Activated B cell treated with CpG ODN at 0.5 μM for 24 hours (primary cell): ENCODE data around the gene ROMO1. TPM values are rescaled to one million over a fixed set of nuclear protein-coding genes. Genes with fewer than 3 reads are reported as not detected.
"Not testable (repeated sequence)": the region's sequence is repeated elsewhere in the genome, so short reads cannot be mapped to it uniquely, and the experiment has no call there.

ENCODE experiments used
- ATAC-seq: fragments of 200-7000 bp; cut with Tn5 transposase; one replicate; pipeline ENCODE4 v1.10.0; 2021; ENCODE audit warnings: low read depth, mild to moderate bottlenecking, moderate library complexity
- CTCF ChIA-PET: fragments of 350-600 bp; sonication (Branson Sonifier 250); formaldehyde crosslinking; loops from one replicate; lab custom pipeline; 2021; ENCODE audit warnings: antibody characterized with exemption; lab: Charles Lee
- POLR2A ChIA-PET: fragments of 350-600 bp; sonication (Branson Sonifier 250); formaldehyde crosslinking; loops from one replicate; lab custom pipeline; 2021; ENCODE audit warnings: antibody characterized with exemption; lab: Charles Lee
- DNase-seq: peaks from one replicate; pipeline ENCODE4 v3.0.0; 2022
- H3K27ac Mint-ChIP-seq: one replicate; pipeline ENCODE4 v1.8.0; 2020; ENCODE audit warnings: mixed read lengths
- H3K27me3 Mint-ChIP-seq: one replicate; pipeline ENCODE4 v1.8.0; 2021; ENCODE audit warnings: mixed read lengths
- H3K36me3 Mint-ChIP-seq: one replicate; pipeline ENCODE4 v1.8.0; 2021; ENCODE audit warnings: low read depth, mixed read lengths
- H3K4me1 Mint-ChIP-seq: one replicate; pipeline ENCODE4 v1.8.0; 2021; ENCODE audit warnings: mixed read lengths
- H3K4me3 Mint-ChIP-seq: one replicate; pipeline ENCODE4 v1.8.0; 2020; ENCODE audit warnings: mild to moderate bottlenecking, mixed read lengths
- H3K9me3 Mint-ChIP-seq: one replicate; pipeline ENCODE4 v1.8.0; 2020; ENCODE audit warnings: mixed read lengths
- CTCF ChIP-seq: fragments of 200-600 bp; IDR thresholded peaks from one replicate; pipeline ENCODE4 v1.8.0; 2022; ENCODE audit warnings: antibody characterized with exemption, mild to moderate bottlenecking
- intact Hi-C: fragments of 100-400 bp; cut with micrococcal nuclease; formaldehyde crosslinking; loops from one replicate; pipeline ENCODE4 v1.15.1; 2024
- total RNA-seq: library from RNA; stranded (reverse); gene quantifications from 2 replicates; pipeline ENCODE4 v1.2.3, GENCODE V29; 2022

The ROMO1 gene
- total RNA-seq, 1 donor from 2014 or later: 96.8 TPM

- ChIA-PET CTCF (interaction anchor here (1.2 kb wide), 1 partner anchor 245 kb away, joined by 3 read pairs; no protein-coding TSS in a partner anchor), POLR2A (interaction anchor here (0.8 to 1.2 kb wide), 2 partner anchors 9 to 27 kb away, joined by 4 to 5 read pairs; no protein-coding TSS in a partner anchor)
- no peak overlapping the region for H3K4me3 Mint-ChIP-seq
- DNase-seq (no peak), ATAC-seq (no peak)
- H3K36me3 Mint-ChIP-seq: peaks cover 83% of the 10 kb centered on the region
- peaks cover 31% of the 10 kb centered on the region for H3K4me1 Mint-ChIP-seq
- no peak for TF ChIP-seq CTCF
- H3K9me3 Mint-ChIP-seq: no peaks in the 10 kb centered on the region
- H3K27me3 Mint-ChIP-seq: no peaks in the 10 kb centered on the region
- intact Hi-C loops: loop anchor here (2.0 kb wide), 1 partner anchor 26 kb away; no protein-coding TSS in a partner anchor
- H3K27ac Mint-ChIP-seq: no peak overlapping the region
These were observed 10.1 kb downstream of the ROMO1 start for GRCh38 chr20:35709259-35709658.

GRCh38 chr20:35710039-35710438, 10.8 kb downstream of the ROMO1 start:
- Mint-ChIP-seq H3K9me3 (no peaks in the 10 kb centered on the region), H3K27ac (no peak overlapping the region), H3K4me1 (peaks cover 33% of the 10 kb centered on the region), H3K27me3 (no peaks in the 10 kb centered on the region), H3K36me3 (peaks cover 80% of the 10 kb centered on the region), H3K4me3 (no peak overlapping the region)
- DNase-seq: no peak
- ChIA-PET POLR2A (interaction anchor here (0.8 to 1.2 kb wide), 2 partner anchors 10 to 26 kb away, joined by 4 to 5 read pairs; no protein-coding TSS in a partner anchor), CTCF (interaction anchor here (1.2 kb wide), 1 partner anchor 246 kb away, joined by 3 read pairs; no protein-coding TSS in a partner anchor)
- intact Hi-C loops: no loop called here
- no peak for ATAC-seq
- no peak for TF ChIP-seq CTCF

- Mint-ChIP-seq H3K27ac (no peak overlapping the region), H3K27me3 (no peaks in the 10 kb centered on the region), H3K36me3 (peaks cover 80% of the 10 kb centered on the region), H3K4me1 (peaks cover 33% of the 10 kb centered on the region), H3K4me3 (no peak overlapping the region), H3K9me3 (no peaks in the 10 kb centered on the region)
- intact Hi-C loops: no loop called here
- no peak for DNase-seq
- ChIA-PET POLR2A (interaction anchor here (0.6 to 1.5 kb wide), 4 partner anchors 12 to 24 kb away, joined by 3 to 6 read pairs (median 5); partner anchors contain the start of genes NFS1 and ROMO1), CTCF (no interaction called here)
- TF ChIP-seq CTCF: no peak
- ATAC-seq: no peak
These were observed 11.8 kb downstream of the ROMO1 start for GRCh38 chr20:35710884-35711587.

GRCh38 chr20:35711588-35712209, 12.5 kb downstream of the ROMO1 start:
- H3K4me3 Mint-ChIP-seq: no peak overlapping the region
- ATAC-seq (no peak), DNase-seq (no peak)
- TF ChIP-seq CTCF: no peak
- intact Hi-C loops: no loop called here
- peaks cover 83% of the 10 kb centered on the region for H3K36me3 Mint-ChIP-seq
- ChIA-PET POLR2A (interaction anchor here (0.6 to 1.5 kb wide), 5 partner anchors 15 to 30 kb away, joined by 3 to 20 read pairs (median 6); partner anchors contain the start of gene RBM39), CTCF (no interaction called here)
- H3K27ac Mint-ChIP-seq: no peak overlapping the region
- H3K9me3 Mint-ChIP-seq: no peaks in the 10 kb centered on the region
- H3K4me1 Mint-ChIP-seq: peaks cover 33% of the 10 kb centered on the region
- H3K27me3 Mint-ChIP-seq: no peaks in the 10 kb centered on the region

GRCh38 chr20:35713120-35713519, 13.9 kb downstream of the ROMO1 start:
- H3K27me3 Mint-ChIP-seq, H3K4me3 Mint-ChIP-seq, H3K27ac Mint-ChIP-seq, intact Hi-C loops, DNase-seq, H3K9me3 Mint-ChIP-seq, ATAC-seq: not testable (repeated sequence)
- ChIA-PET CTCF (interaction anchor here (1.0 kb wide), 1 partner anchor 112 kb away, joined by 3 read pairs; no protein-coding TSS in a partner anchor), POLR2A (interaction anchor here (2.5 kb wide), 1 partner anchor 29 kb away, joined by 22 read pairs; the partner anchor contains the start of gene RBM39)
- H3K36me3 Mint-ChIP-seq: peaks cover 87% of the 10 kb centered on the region
- peaks cover 33% of the 10 kb centered on the region for H3K4me1 Mint-ChIP-seq
